ENCODE results near the gene OPN1SW. TPM values are rescaled to one million over a fixed set of nuclear protein-coding genes. Genes with fewer than 3 reads are reported as not detected.

Gene OPN1SW
- total RNA-seq, 4 donors from 2014 or later, result not detected

DNA sequence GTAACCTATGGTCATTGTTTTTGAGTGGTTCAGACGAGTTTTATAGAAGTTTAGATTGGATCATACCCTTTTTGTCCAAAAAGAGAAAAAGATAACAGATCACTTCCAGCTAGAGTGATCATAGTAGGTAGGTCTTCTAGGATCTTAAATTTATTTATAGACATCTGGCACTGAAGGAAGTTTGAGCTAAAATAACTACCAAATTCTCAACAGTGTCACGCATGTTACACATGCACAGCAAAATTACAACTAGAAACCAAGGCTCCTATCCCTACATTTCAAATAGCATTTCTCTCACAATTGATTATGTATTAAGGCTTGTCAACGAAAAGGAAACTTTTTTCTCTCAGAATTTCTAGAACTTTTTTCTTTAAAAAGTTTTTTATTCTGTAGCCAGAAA, 34.1 kb downstream of the OPN1SW start:
- Histone ChIP-seq H3K27ac (peak overlapping the region; percentile 95), H3K9me3 (no peaks in the 10 kb centered on the region), H3K36me3 (no peaks in the 10 kb centered on the region), H3K4me1 (peaks cover 40% of the 10 kb centered on the region), H3K4me3 (peak overlapping the region; percentile 96), H3K27me3 (no peaks in the 10 kb centered on the region)
- DNase-seq (ENCODE audit: low spot score in 2 of 2), result no peak
- 54% methylated on average over 3 of the region's 3 CpGs for WGBS
- no peak for TF ChIP-seq EP300 (IDR thresholded peaks at IDR 0.05)
- TF ChIP-seq, protein P1, sequence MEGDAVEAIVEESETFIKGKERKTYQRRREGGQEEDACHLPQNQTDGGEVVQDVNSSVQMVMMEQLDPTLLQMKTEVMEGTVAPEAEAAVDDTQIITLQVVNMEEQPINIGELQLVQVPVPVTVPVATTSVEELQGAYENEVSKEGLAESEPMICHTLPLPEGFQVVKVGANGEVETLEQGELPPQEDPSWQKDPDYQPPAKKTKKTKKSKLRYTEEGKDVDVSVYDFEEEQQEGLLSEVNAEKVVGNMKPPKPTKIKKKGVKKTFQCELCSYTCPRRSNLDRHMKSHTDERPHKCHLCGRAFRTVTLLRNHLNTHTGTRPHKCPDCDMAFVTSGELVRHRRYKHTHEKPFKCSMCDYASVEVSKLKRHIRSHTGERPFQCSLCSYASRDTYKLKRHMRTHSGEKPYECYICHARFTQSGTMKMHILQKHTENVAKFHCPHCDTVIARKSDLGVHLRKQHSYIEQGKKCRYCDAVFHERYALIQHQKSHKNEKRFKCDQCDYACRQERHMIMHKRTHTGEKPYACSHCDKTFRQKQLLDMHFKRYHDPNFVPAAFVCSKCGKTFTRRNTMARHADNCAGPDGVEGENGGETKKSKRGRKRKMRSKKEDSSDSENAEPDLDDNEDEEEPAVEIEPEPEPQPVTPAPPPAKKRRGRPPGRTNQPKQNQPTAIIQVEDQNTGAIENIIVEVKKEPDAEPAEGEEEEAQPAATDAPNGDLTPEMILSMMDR (IDR thresholded peaks at IDR 0.05), result no peak
- TF ChIP-seq POLR2AphosphoS5 (IDR thresholded peaks at IDR 0.05), result no peak
- TF ChIP-seq POLR2A (IDR thresholded peaks at IDR 0.05), result no peak

DNA sequence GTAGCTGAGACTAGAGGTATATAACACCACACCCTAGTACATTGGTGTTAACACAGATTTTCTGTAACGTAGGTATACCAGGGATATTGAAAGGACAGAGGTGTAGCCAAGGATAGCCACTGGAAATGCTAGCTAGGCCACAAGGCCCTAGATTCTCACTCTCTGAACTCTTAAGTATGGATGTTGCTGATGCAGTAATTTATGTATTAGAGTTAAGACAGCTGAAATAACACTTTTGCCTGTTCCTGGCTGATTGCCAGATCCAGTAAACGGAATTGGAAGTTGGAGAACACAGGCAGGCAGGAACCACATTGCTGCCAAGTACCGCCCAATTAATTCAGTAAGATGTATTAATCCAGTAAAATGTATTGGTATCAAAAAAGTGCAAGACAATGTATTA, 34.6 kb downstream of the OPN1SW start:
- Histone ChIP-seq H3K4me3 (peak overlapping the region; percentile 96), H3K9me3 (no peaks in the 10 kb centered on the region), H3K4me1 (peaks cover 40% of the 10 kb centered on the region), H3K36me3 (no peaks in the 10 kb centered on the region), H3K27me3 (no peaks in the 10 kb centered on the region), H3K27ac (peak overlapping the region; percentile 95)
- TF ChIP-seq, protein P1 (IDR thresholded peaks at IDR 0.05), result no peak
- TF ChIP-seq EP300 (IDR thresholded peaks at IDR 0.05) (no peak), POLR2AphosphoS5 (IDR thresholded peaks at IDR 0.05) (no peak), POLR2A (IDR thresholded peaks at IDR 0.05) (no peak)
- WGBS, result 31% methylated on average over 3 of the region's 3 CpGs
- no peak for DNase-seq (ENCODE audit: low spot score in 2 of 2)

DNA sequence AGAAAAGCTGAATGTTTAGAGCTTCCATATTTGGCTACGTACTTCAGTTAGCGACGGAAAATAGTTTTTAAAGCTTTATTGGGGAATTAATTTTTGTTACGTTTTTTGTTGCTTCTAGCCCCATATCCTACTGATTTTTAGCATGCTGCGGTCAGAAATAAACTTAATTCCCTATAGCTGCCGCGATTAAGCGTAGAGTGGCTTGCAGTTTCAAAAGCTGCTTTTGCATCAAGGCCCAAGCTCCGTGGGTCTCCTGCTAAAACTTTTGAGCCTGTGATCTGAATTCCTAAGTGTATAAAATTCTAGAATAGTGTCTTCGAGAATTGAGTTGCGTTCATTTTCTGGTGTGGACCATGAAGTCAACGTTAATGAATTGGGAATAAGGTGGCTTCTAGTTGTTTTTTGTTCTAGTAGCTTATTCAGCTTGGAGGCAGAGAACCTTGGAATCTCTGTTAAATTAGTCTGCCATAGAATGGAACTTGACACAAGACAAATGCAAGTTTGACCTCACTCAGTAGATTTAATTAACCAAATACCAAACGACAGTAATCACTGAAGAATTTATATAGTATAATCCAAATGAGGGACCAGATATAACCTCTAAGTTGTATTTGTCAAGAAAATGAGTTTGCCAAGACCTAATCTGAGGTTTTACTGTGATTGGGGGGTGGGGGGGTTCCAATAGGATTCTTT, 35.5 kb downstream of the OPN1SW start:
- TF ChIP-seq, protein P1 (IDR thresholded peaks at IDR 0.05), result no peak
- TF ChIP-seq POLR2A (IDR thresholded peaks at IDR 0.05) (no peak), POLR2AphosphoS5 (IDR thresholded peaks at IDR 0.05) (no peak), EP300 (IDR thresholded peaks at IDR 0.05) (no peak)
- Histone ChIP-seq H3K9me3 (no peaks in the 10 kb centered on the region), H3K4me1 (peaks cover 40% of the 10 kb centered on the region), H3K27me3 (no peaks in the 10 kb centered on the region), H3K4me3 (peak overlapping the region; percentile 96), H3K36me3 (no peaks in the 10 kb centered on the region), H3K27ac (peak overlapping the region; percentile 95)
- DNase-seq (ENCODE audit: low spot score in 2 of 2), result no peak
- 5% methylated on average over 13 of the region's 13 CpGs for WGBS

DNA sequence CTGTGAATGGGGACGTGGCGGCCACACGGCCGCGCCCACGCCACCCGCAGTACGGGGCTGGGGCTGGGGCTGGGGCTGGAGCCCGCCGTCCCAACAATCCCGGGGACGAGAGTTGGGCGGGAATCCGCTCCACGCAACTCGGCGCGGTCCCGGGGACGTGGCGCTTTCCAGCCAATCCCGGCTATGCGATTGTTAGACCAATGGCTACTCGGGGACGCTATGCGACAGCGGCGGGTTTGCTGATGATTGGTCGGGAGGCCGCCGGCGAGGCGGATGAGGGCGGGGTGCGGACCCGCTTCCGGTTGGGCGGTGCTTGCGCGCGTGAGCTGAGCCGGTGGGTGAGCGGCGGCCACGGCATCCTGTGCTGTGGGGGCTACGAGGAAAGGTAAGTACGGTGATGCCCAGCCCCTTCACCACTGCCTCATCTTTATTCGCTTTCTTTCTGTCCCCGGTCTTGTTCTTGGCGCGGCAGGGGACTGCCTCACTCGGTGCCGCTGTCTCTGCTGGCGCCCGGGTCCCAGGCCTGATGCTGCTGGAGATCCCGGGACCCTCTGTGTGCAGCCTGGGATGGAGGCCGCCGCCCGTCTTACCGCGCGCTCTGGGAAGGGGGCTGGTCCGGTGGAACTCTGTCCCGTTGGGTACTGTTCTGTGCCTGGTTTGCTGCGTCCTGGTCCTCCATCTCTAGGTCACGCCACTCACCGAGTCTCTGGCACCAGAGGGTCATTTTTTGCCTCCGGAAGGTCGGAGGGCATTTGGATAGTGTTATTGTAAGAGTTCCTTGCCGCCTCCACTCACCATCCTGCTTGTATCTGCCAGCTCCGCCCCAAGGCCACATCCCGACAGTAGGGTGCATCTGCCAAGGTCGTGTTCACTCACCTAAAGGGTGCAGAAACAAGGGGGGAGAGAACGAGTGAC, 36.3 kb downstream of the OPN1SW start, which contains the start of gene CALU:
Gene CALU, plus strand, starts transcription at position 312 of the 915 bp plus-strand sequence. CDS start 9,225 bp downstream, outside the sequence.
- peaks cover 40% of the 10 kb centered on the region for H3K4me1 ChIP-seq
- H3K9me3 ChIP-seq, result no peaks in the 10 kb centered on the region
- DNase-seq (ENCODE audit: low spot score in 2 of 2), result peak; percentile 99
- no peaks in the 10 kb centered on the region for H3K27me3 ChIP-seq
- H3K27ac ChIP-seq, result peak within 1 kb of the TSS; percentile 95
- TF ChIP-seq POLR2A (IDR thresholded peaks at IDR 0.05) (peak; percentile 5 to 93), POLR2AphosphoS5 (IDR thresholded peaks at IDR 0.05) (peak in 2 of 3 donors; percentile 31 to 69), EP300 (IDR thresholded peaks at IDR 0.05) (no peak)
- TF ChIP-seq, protein P1 (IDR thresholded peaks at IDR 0.05), result no peak
- peak within 1 kb of the TSS; percentile 96 for H3K4me3 ChIP-seq
- no peaks in the 10 kb centered on the region for H3K36me3 ChIP-seq
- WGBS, result under 1% methylated on average over 44 of the region's 74 CpGs
